SK-N-MC (cell line): ENCODE results near the gene PTPRG.

ENCODE experiments used
- DNase-seq: peaks from one replicate; pipeline ENCODE4 v3.0.0-alpha.2; 2011; ENCODE audit warnings: low read depth, low spot score
- H3K27ac ChIP-seq: fragments of 200-600 bp; sonication (generic); 2 replicates; pipeline ENCODE4 v1.5.1; 2016; ENCODE audit warnings: mixed run types
- H3K36me3 ChIP-seq: fragments of 200-600 bp; sonication (generic); 2 replicates; pipeline ENCODE4 v1.6.1; 2017; ENCODE audit warnings: antibody characterized with exemption, low read length, mixed read lengths; ENCODE audit not compliant: insufficient read depth
- H3K4me3 ChIP-seq: fragments of 200-600 bp; sonication (generic); 2 replicates; pipeline ENCODE4 v1.5.1; 2016
- H3K9ac ChIP-seq: fragments of 200-600 bp; sonication (generic); 2 replicates; pipeline ENCODE4 v1.8.0; 2017; ENCODE audit warnings: mixed run types, mixed read lengths; ENCODE audit not compliant: insufficient read length
- H3K9me3 ChIP-seq: fragments of 200-600 bp; sonication (generic); 2 replicates; pipeline ENCODE4 v1.6.1; 2017; ENCODE audit warnings: low read depth, mild to moderate bottlenecking, antibody characterized with exemption, low read length, moderate library complexity, mixed read lengths
- EZH2 ChIP-seq: fragments of 200-600 bp; sonication (generic); IDR thresholded peaks from one replicate; pipeline ENCODE4 v1.6.1; 2017; ENCODE audit warnings: antibody characterized with exemption
- FOXP2 ChIP-seq: optimal IDR thresholded peaks from 2 replicates; pipeline ENCODE3; 2011; ENCODE audit warnings: mild to moderate bottlenecking, moderate library complexity; ENCODE audit not compliant: insufficient read depth; ENCODE audit errors: extremely low read length, control extremely low read depth
- POLR2AphosphoS5 ChIP-seq: IDR thresholded peaks from 2 replicates; pipeline ENCODE4 v1.6.1; 2012; ENCODE audit warnings: mild to moderate bottlenecking, low read depth, low read length, borderline replicate concordance

Gene PTPRG

GRCh38 chr3:61645148-61645547 is 83.8 kb downstream of the PTPRG start:
- no peak overlapping the region for H3K9ac ChIP-seq
- DNase-seq = no peak
- no peak overlapping the region for H3K27ac ChIP-seq
- H3K4me3 ChIP-seq = no peak overlapping the region
- no peaks in the 10 kb centered on the region for H3K9me3 ChIP-seq
- no peaks in the 10 kb centered on the region for H3K36me3 ChIP-seq
- TF ChIP-seq FOXP2 = no peak
- TF ChIP-seq EZH2 = no peak
- no peak for TF ChIP-seq POLR2AphosphoS5

DNA sequence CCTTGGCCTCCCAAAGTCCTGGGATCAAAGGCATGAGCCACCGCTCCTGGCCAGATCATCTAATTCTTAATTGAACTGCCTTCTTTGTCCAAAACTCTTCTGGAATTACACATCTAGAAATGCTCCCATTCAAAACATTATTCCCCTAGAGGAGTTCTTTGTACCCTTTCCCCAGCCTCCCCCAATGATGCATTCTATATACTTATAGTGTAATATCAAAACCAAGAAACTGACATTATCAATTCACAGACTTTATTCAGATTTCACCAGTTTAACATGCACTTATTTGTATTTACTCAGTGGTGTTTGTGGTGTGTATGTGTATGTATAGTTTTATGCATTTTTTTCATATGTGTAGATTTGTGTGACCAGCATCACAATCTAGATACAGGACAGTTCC is 85.0 kb downstream of the PTPRG start:
- Histone ChIP-seq H3K9me3 (no peaks in the 10 kb centered on the region), H3K9ac (no peak overlapping the region), H3K27ac (no peak overlapping the region), H3K4me3 (no peak overlapping the region), H3K36me3 (no peaks in the 10 kb centered on the region)
- TF ChIP-seq POLR2AphosphoS5 (no peak), FOXP2 (no peak), EZH2 (no peak)
- DNase-seq = no peak

DNA sequence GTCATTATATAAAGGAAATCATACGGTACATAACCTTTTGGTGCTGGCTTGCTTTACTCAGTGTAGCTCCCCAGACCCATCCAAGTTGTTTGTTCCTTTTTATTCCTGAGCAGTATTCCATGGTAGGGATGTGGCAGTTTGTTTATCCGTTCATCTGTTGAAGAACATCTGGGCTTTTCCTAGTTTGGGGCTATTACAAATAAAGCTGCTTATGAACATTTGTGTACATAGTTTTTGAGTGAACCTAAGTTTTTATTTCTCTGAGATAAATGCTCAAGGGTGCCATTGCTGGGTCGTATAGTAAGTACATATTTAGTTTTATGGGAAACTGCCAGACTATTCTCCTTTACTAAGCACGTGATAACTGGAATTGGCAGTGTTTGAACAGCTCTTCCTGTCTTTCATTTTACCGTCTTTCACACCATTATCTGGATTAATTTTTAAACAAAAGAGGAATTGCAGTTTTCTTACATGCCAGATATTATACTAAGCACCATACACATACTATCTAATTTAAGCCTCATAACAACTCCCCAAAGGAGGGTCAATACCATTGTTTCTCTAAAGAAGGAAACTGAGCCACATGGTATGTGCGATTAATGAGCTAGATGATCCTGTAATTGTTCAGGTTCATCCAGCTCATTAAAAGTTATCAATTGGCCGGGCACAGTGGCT is 85.6 kb downstream of the PTPRG start:
- Histone ChIP-seq H3K4me3 (no peak overlapping the region), H3K36me3 (no peaks in the 10 kb centered on the region), H3K9ac (no peak overlapping the region), H3K9me3 (no peaks in the 10 kb centered on the region), H3K27ac (no peak overlapping the region)
- TF ChIP-seq FOXP2 (no peak), EZH2 (no peak), POLR2AphosphoS5 (no peak)
- no peak for DNase-seq

DNA sequence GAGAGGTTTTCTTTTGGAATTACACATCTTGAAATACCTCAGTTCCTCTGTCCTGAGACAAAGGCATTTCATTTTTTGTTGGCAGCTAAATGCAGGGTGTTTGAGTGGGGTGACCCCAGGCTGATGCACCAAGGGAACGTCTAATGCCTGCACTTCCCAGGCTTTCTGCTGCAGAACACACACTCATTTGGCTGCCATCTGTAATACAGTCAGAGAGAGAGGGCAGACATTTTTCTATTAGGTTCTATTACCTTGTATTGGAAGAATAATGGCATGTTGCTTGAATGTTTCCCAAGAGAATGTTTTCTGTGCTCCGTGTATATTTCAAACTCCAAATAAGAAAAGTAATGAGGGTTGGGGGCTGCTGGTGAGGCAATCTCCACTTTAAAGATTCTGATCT is 87.1 kb downstream of the PTPRG start:
- TF ChIP-seq POLR2AphosphoS5 = no peak
- H3K4me3 ChIP-seq = no peak overlapping the region
- DNase-seq = no peak
- no peaks in the 10 kb centered on the region for H3K9me3 ChIP-seq
- H3K27ac ChIP-seq = no peak overlapping the region
- H3K9ac ChIP-seq = no peak overlapping the region
- H3K36me3 ChIP-seq = no peaks in the 10 kb centered on the region

GRCh38 chr3:61649381-61650170 is 88.2 kb downstream of the PTPRG start:
- TF ChIP-seq FOXP2 (no peak), POLR2AphosphoS5 (no peak), EZH2 (no peak)
- Histone ChIP-seq H3K27ac (no peak overlapping the region), H3K9ac (no peak overlapping the region)

DNA sequence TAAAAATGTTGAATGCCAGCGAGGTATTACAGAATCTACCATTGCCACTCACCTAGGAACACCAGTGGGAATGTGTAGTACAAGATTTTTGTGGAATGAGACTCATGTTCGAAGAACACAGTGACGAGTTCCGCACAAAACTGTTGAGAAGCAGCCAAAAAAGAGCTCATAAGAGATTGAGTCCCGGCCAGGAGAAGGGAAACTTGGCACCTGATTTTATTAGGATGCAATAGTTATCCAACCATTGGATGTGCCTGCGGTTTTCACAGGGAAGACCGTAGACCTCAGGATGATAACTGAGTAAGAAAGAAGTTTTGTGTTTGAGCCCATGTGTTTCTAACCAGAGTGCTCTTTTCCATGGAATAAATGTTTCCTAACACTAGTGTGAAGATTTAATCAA is 88.9 kb downstream of the PTPRG start:
- Histone ChIP-seq H3K4me3 (no peak overlapping the region), H3K9ac (no peak overlapping the region), H3K36me3 (no peaks in the 10 kb centered on the region), H3K27ac (no peak overlapping the region), H3K9me3 (no peaks in the 10 kb centered on the region)
- no peak for DNase-seq
- TF ChIP-seq POLR2AphosphoS5 (no peak), FOXP2 (no peak), EZH2 (no peak)

More at GRCh38 chr3:61649381-61650170, 88.2 kb downstream of the PTPRG start:
- Histone ChIP-seq H3K36me3 (no peaks in the 10 kb centered on the region), H3K4me3 (no peak overlapping the region), H3K9me3 (no peaks in the 10 kb centered on the region)
- no peak for DNase-seq

GRCh38 chr3:61650719-61651410 is 89.5 kb downstream of the PTPRG start:
- H3K27ac ChIP-seq = no peak overlapping the region
- TF ChIP-seq FOXP2 = no peak
- no peak overlapping the region for H3K9ac ChIP-seq
- H3K9me3 ChIP-seq = no peaks in the 10 kb centered on the region
- no peak overlapping the region for H3K4me3 ChIP-seq
- no peaks in the 10 kb centered on the region for H3K36me3 ChIP-seq
- no peak for DNase-seq

GRCh38 chr3:61657689-61658088 is 96.3 kb downstream of the PTPRG start:
- TF ChIP-seq POLR2AphosphoS5 (no peak), FOXP2 (no peak), EZH2 (no peak)
- Histone ChIP-seq H3K36me3 (no peaks in the 10 kb centered on the region), H3K27ac (no peak overlapping the region), H3K9ac (no peak overlapping the region), H3K4me3 (no peak overlapping the region), H3K9me3 (no peaks in the 10 kb centered on the region)
- DNase-seq = no peak
